WTC11 (cell line): ENCODE data around the gene FAM24B. TPM values are rescaled to one million over a fixed set of nuclear protein-coding genes. Genes with fewer than 3 reads are reported as not detected.

Experiments used
- ATAC-seq: fragments of 200-7000 bp; cut with Tn5 transposase; 2 replicates; pipeline ENCODE4 v1.10.0; 2021; ENCODE audit warnings: mild to moderate bottlenecking, moderate library complexity
- CTCF ChIA-PET: fragments of 300-600 bp; sonication (Branson Sonifier 250); formaldehyde crosslinking; loops from one replicate; lab custom pipeline; 2021; ENCODE audit warnings: antibody characterized with exemption; lab: Charles Lee
- POLR2A ChIA-PET: fragments of 350-600 bp; sonication (Branson Sonifier 250); formaldehyde crosslinking; loops from one replicate; lab custom pipeline; 2021; ENCODE audit warnings: antibody characterized with exemption; lab: Charles Lee
- DNase-seq: peaks from one replicate; pipeline ENCODE4 v3.0.0; 2021; ENCODE audit warnings: low spot score
- H3K27ac Mint-ChIP-seq: 2 replicates; pipeline ENCODE4 v1.8.0; 2021; ENCODE audit warnings: mixed read lengths
- H3K27me3 Mint-ChIP-seq: 2 replicates; pipeline ENCODE4 v1.8.0; 2021; ENCODE audit warnings: low read depth, mild to moderate bottlenecking, moderate library complexity, mixed read lengths
- H3K36me3 Mint-ChIP-seq: 2 replicates; pipeline ENCODE4 v1.8.0; 2021; ENCODE audit warnings: mixed read lengths
- H3K4me1 Mint-ChIP-seq: 2 replicates; pipeline ENCODE4 v1.8.0; 2022; ENCODE audit warnings: mixed read lengths
- H3K4me3 Mint-ChIP-seq: 2 replicates; pipeline ENCODE4 v1.8.0; 2021; ENCODE audit warnings: mild to moderate bottlenecking, moderate library complexity, mixed read lengths
- H3K9me3 Mint-ChIP-seq: 2 replicates; pipeline ENCODE4 v1.8.0; 2021; ENCODE audit warnings: mixed read lengths
- ATF1 ChIP-seq: sonication (generic); formaldehyde crosslinking; IDR thresholded peaks from 2 replicates; pipeline ENCODE4 v1.8.1; 2023; ENCODE audit warnings: mild to moderate bottlenecking, moderate library complexity, missing genetic modification reagents
- CREM ChIP-seq: sonication (generic); formaldehyde crosslinking; IDR thresholded peaks from 2 replicates; pipeline ENCODE4 v1.8.1; 2022; ENCODE audit warnings: mild to moderate bottlenecking, missing genetic modification reagents, moderate library complexity
- FOXK1 ChIP-seq: sonication (generic); formaldehyde crosslinking; IDR thresholded peaks from 2 replicates; pipeline ENCODE4 v1.8.0; 2022; ENCODE audit warnings: mild to moderate bottlenecking, moderate library complexity, missing genetic modification reagents
- GABPB1 ChIP-seq: sonication (generic); formaldehyde crosslinking; IDR thresholded peaks from 2 replicates; pipeline ENCODE4 v1.8.1; 2023; ENCODE audit warnings: mild to moderate bottlenecking, missing genetic modification reagents
- MAX ChIP-seq: sonication (generic); formaldehyde crosslinking; IDR thresholded peaks from 2 replicates; pipeline ENCODE4 v1.8.0; 2022; ENCODE audit warnings: mild to moderate bottlenecking, missing genetic modification reagents
- MYBL2 ChIP-seq: sonication (generic); formaldehyde crosslinking; IDR thresholded peaks from 2 replicates; pipeline ENCODE4 v1.8.1; 2023; ENCODE audit warnings: mild to moderate bottlenecking, moderate library complexity, missing genetic modification reagents
- NFATC4 ChIP-seq: fragments of 250-450 bp; sonication (Bioruptor Pico); IDR thresholded peaks from 2 replicates; pipeline ENCODE4 v1.9.0; 2021; ENCODE audit warnings: mild to moderate bottlenecking
- NFYB ChIP-seq: sonication (generic); formaldehyde crosslinking; conservative IDR thresholded peaks from 2 replicates; pipeline ENCODE4 v1.8.0; 2022; ENCODE audit warnings: low read depth, missing genetic modification reagents
- NR3C1 ChIP-seq: sonication (generic); formaldehyde crosslinking; conservative IDR thresholded peaks from 2 replicates; pipeline ENCODE4 v1.8.1; 2023; ENCODE audit warnings: low read depth, mild to moderate bottlenecking, missing genetic modification reagents
- PRRX2 ChIP-seq: fragments of 250-450 bp; sonication (Bioruptor Pico); IDR thresholded peaks from 2 replicates; pipeline ENCODE4 v1.8.0; 2021; ENCODE audit warnings: mild to moderate bottlenecking
- SMAD3 ChIP-seq: sonication (generic); formaldehyde crosslinking; IDR thresholded peaks from 2 replicates; pipeline ENCODE4 v1.8.0; 2022; ENCODE audit warnings: missing genetic modification reagents, mild to moderate bottlenecking, borderline replicate concordance
- SOX15 ChIP-seq: fragments of 250-450 bp; sonication (Bioruptor Pico); IDR thresholded peaks from 2 replicates; pipeline ENCODE4 v1.9.0; 2021; ENCODE audit warnings: mild to moderate bottlenecking
- SP1 ChIP-seq: sonication (generic); formaldehyde crosslinking; conservative IDR thresholded peaks from 2 replicates; pipeline ENCODE4 v1.8.1; 2022; ENCODE audit warnings: missing genetic modification reagents
- TEAD4 ChIP-seq: sonication (generic); formaldehyde crosslinking; IDR thresholded peaks from 2 replicates; pipeline ENCODE4 v1.8.0; 2022; ENCODE audit warnings: mild to moderate bottlenecking, missing genetic modification reagents
- USF1 ChIP-seq: sonication (generic); formaldehyde crosslinking; IDR thresholded peaks from 2 replicates; pipeline ENCODE4 v1.8.0; 2022; ENCODE audit warnings: mild to moderate bottlenecking, missing genetic modification reagents
- ZNF396 ChIP-seq: fragments of 250-450 bp; sonication (Bioruptor Pico); IDR thresholded peaks from 2 replicates; pipeline ENCODE4 v1.8.0; 2021; ENCODE audit warnings: mild to moderate bottlenecking, moderate library complexity, borderline replicate concordance
- ZNF512 ChIP-seq: sonication (generic); formaldehyde crosslinking; IDR thresholded peaks from 2 replicates; pipeline ENCODE4 v1.8.1; 2022; ENCODE audit warnings: missing genetic modification reagents, borderline replicate concordance
- total RNA-seq: library from RNA; stranded (reverse); gene quantifications from 3 replicates; pipeline ENCODE4 v1.2.3, GENCODE V29; 2021
- TF ChIP-seq, protein P1 (sequence below): sonication (generic); formaldehyde crosslinking; IDR thresholded peaks from 2 replicates; pipeline ENCODE4 v1.8.0; 2023; ENCODE audit warnings: mild to moderate bottlenecking, missing genetic modification reagents
- TF ChIP-seq, protein P2 (sequence below): sonication (generic); formaldehyde crosslinking; conservative IDR thresholded peaks from 2 replicates; pipeline ENCODE4 v1.8.1; 2022; ENCODE audit warnings: mild to moderate bottlenecking, missing genetic modification reagents

FAM24B gene
- total RNA-seq, 1 experiment from 2014 or later: 3.7 TPM

DNA sequence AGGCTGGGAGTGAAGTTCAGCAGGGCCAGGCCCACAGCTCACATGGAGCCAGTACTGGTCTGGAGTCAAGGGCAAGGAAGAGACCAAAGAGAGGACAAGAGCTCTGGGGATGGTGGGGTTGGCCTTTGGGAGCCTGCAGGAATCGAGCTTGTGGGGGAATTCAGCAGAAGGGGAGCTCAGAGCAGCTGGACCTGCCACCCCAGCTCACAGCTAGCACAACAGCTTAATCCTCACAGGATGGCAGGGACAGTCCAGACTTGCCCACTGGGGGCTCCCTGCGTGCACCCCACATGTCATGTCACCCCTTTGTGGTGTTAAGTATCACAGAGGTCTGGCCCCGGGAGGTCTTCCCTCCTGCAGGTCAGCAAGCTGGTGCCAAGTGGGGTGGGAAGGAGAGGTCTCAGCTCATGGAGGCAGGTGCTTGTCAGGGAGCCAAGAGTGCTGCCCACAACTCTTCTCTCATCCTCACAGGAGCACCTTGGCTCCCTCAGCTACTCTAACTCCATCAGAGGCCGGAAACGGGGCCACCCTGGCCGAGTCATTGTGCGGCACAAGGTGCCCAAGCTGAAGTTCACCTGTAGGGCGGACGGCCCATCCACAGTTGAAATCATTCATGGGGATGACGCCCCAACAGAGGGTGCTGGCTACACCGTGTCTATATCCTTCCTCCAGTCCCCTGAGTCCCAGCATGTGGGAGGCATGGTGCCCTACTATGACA lies 56.2 kb downstream of the FAM24B start (continued):
- TF ChIP-seq, protein P1, sequence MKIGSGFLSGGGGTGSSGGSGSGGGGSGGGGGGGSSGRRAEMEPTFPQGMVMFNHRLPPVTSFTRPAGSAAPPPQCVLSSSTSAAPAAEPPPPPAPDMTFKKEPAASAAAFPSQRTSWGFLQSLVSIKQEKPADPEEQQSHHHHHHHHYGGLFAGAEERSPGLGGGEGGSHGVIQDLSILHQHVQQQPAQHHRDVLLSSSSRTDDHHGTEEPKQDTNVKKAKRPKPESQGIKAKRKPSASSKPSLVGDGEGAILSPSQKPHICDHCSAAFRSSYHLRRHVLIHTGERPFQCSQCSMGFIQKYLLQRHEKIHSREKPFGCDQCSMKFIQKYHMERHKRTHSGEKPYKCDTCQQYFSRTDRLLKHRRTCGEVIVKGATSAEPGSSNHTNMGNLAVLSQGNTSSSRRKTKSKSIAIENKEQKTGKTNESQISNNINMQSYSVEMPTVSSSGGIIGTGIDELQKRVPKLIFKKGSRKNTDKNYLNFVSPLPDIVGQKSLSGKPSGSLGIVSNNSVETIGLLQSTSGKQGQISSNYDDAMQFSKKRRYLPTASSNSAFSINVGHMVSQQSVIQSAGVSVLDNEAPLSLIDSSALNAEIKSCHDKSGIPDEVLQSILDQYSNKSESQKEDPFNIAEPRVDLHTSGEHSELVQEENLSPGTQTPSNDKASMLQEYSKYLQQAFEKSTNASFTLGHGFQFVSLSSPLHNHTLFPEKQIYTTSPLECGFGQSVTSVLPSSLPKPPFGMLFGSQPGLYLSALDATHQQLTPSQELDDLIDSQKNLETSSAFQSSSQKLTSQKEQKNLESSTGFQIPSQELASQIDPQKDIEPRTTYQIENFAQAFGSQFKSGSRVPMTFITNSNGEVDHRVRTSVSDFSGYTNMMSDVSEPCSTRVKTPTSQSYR: no peak
- TF ChIP-seq GABPB1 (CRISPR knock-in tag): no peak

- ATAC-seq: no peak
- Mint-ChIP-seq H3K4me1 (0 out of 2 replicates have a peak, but pooled peaks cover 1% of the 10 kb centered on the region), H3K9me3 (no peaks in the 10 kb centered on the region), H3K4me3 (no peak overlapping the region), H3K27ac (no peak overlapping the region), H3K27me3 (no peaks in the 10 kb centered on the region), H3K36me3 (no peaks in the 10 kb centered on the region)
- ChIA-PET POLR2A (no interaction called here), CTCF (no interaction called here)
- no peak for DNase-seq
- no peak for TF ChIP-seq ZNF396
- no peak for TF ChIP-seq PRRX2 (CRISPR knock-in tag)
- TF ChIP-seq ATF1: no peak
Observed at GRCh38 chr10:122821808-122822207, 57.6 kb downstream of the FAM24B start.

DNA sequence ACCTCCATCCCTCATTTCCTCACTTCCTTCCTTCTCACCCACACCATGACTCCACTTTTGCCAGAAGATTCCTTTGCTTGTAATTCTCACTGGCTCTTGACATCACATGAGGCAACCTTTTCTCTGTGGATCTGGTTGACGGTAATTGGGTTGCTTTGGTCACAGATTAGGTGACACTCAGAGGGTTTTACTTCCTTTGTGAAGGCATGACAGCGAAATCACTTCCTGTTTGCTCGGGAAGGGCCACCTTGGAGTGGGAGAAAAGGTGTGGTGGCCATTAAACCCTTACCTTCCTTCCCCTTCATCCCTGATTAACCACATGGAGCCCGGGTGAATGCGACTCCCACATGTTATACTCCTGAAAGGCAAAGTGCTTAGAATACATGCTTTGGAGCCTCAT lies 63.9 kb downstream of the FAM24B start:
- H3K4me1 Mint-ChIP-seq: no peaks in the 10 kb centered on the region
- ChIA-PET CTCF (no interaction called here), POLR2A (no interaction called here)
- TF ChIP-seq CREM (CRISPR knock-in tag): no peak
- TF ChIP-seq SP1: no peak
- no peak for TF ChIP-seq ZNF512 (CRISPR knock-in tag)
- no peak for TF ChIP-seq USF1 (CRISPR knock-in tag)
- no peak for TF ChIP-seq NR3C1 (CRISPR knock-in tag)
- no peak for TF ChIP-seq MYBL2 (CRISPR knock-in tag)
- no peak for TF ChIP-seq PRRX2 (CRISPR knock-in tag)
- no peak for TF ChIP-seq SMAD3 (CRISPR knock-in tag)
- TF ChIP-seq TEAD4 (CRISPR knock-in tag): no peak
- TF ChIP-seq, protein P2, sequence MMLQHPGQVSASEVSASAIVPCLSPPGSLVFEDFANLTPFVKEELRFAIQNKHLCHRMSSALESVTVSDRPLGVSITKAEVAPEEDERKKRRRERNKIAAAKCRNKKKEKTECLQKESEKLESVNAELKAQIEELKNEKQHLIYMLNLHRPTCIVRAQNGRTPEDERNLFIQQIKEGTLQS (CRISPR knock-in tag): no peak
- no peak for TF ChIP-seq SOX15 (CRISPR knock-in tag)
- TF ChIP-seq NFATC4 (CRISPR knock-in tag): no peak
- TF ChIP-seq NFYB: no peak
- no peak for TF ChIP-seq MAX (CRISPR knock-in tag)
- TF ChIP-seq FOXK1 (CRISPR knock-in tag): no peak
- H3K36me3 Mint-ChIP-seq: no peaks in the 10 kb centered on the region
- DNase-seq: no peak
- no peak for ATAC-seq
- H3K9me3 Mint-ChIP-seq: no peaks in the 10 kb centered on the region
- no peak overlapping the region for H3K27ac Mint-ChIP-seq
- H3K4me3 Mint-ChIP-seq: no peak overlapping the region
- H3K27me3 Mint-ChIP-seq: peaks cover 6% of the 10 kb centered on the region; the same call in 1 of the 2 replicates
